ENCODE results near the gene PRTG.

PRTG gene

GRCh38 chr15:55589287-55589686 lies 153.7 kb downstream of the PRTG start:
- Histone ChIP-seq H3K9ac (ENCODE audit: low read length) (peak overlapping the region; percentile 90), H3K4me2 (ENCODE audit: low read length, poor library complexity, severe bottlenecking) (no peak overlapping the region), H3K36me3 (ENCODE audit: control insufficient read depth in 1 of 2, insufficient read depth in 2 of 2, low read depth in 1 of 2, low read length in 2 of 2) (no peaks in the 10 kb centered on the region), H3K27me3 (ENCODE audit: control insufficient read depth in 1 of 2, insufficient read depth in 1 of 2, low read length in 2 of 2) (no peaks in the 10 kb centered on the region), H2BK12ac (ENCODE audit: low read length in 2 of 2) (peak overlapping the region in 1 of 2 experiments; percentile 76), H3K23ac (ENCODE audit: low read length in 2 of 2) (no peak overlapping the region), H2BK15ac (ENCODE audit: low read depth, poor library complexity, severe bottlenecking) (no peak overlapping the region), H3K4me3 (ENCODE audit: insufficient read depth in 1 of 2, low read depth in 1 of 2, low read length in 2 of 2) (peak overlapping the region in 1 of 2 experiments; percentile 83), H4K91ac (ENCODE audit: low read length) (no peak overlapping the region), H2AFZ (ENCODE audit: low read depth, low read length) (no peak overlapping the region), H2BK5ac (ENCODE audit: low read depth, low read length, poor library complexity, severe bottlenecking) (no peak overlapping the region), H2BK120ac (ENCODE audit: low read depth, low read length) (no peak overlapping the region), H2AK5ac (ENCODE audit: low read length, severe bottlenecking) (no peak overlapping the region), H3K4ac (ENCODE audit: low read depth in 1 of 2, low read length in 2 of 2) (no peak overlapping the region), H4K8ac (ENCODE audit: low read length) (no peak overlapping the region), H3K4me1 (ENCODE audit: control insufficient read depth, insufficient read depth, low read depth, low read length) (peaks cover 2% of the 10 kb centered on the region), H3K27ac (ENCODE audit: low read length, poor library complexity, severe bottlenecking) (no peak overlapping the region), H3K9me3 (ENCODE audit: control insufficient read depth, low read length) (no peaks in the 10 kb centered on the region), H3K14ac (ENCODE audit: low read length in 2 of 2) (no peak overlapping the region), H3K18ac (ENCODE audit: low read depth in 1 of 2, low read length in 2 of 2) (no peak overlapping the region), H3K79me1 (replicated peaks; ENCODE audit: low read length, poor library complexity, severe bottlenecking) (peaks cover 6% of the 10 kb centered on the region)
- WGBS: 81% methylated on average over 10 of the region's 10 CpGs
- peak; percentile 4 for DNase-seq

DNA sequence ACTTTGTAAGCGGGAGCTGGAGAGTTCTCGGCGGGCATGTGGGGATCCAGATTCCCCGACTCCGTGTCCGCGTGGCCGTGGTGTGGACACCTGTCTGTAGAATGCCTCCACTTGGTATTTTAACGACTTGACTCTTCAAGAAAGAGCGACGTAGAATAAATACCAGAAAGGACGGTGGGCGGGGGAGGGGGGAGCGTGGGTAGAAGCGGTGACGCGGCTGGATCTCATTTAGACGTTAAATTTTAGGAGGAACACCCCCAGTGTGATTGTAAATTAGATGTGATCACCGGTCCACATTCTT lies 154.2 kb downstream of the PRTG start:
- no peak overlapping the region for H2AK5ac ChIP-seq (ENCODE audit: low read length, severe bottlenecking)
- H2BK12ac ChIP-seq (ENCODE audit: low read length in 2 of 2): peak overlapping the region in 1 of 2 experiments; percentile 21
- H2BK5ac ChIP-seq (ENCODE audit: low read depth, low read length, poor library complexity, severe bottlenecking): no peak overlapping the region
- H2BK120ac ChIP-seq (ENCODE audit: low read depth, low read length): peak overlapping the region; percentile 89
- H3K4me2 ChIP-seq (ENCODE audit: low read length, poor library complexity, severe bottlenecking): peak overlapping the region; percentile 95
- no peaks in the 10 kb centered on the region for H3K36me3 ChIP-seq (ENCODE audit: control insufficient read depth in 1 of 2, insufficient read depth in 2 of 2, low read depth in 1 of 2, low read length in 2 of 2)
- peaks cover 2% of the 10 kb centered on the region for H3K4me1 ChIP-seq (ENCODE audit: control insufficient read depth, insufficient read depth, low read depth, low read length)
- peak overlapping the region; percentile 75 to 81 for H3K4ac ChIP-seq (ENCODE audit: low read depth in 1 of 2, low read length in 2 of 2)
- peak overlapping the region; percentile 93 for H2BK15ac ChIP-seq (ENCODE audit: low read depth, poor library complexity, severe bottlenecking)
- H3K18ac ChIP-seq (ENCODE audit: low read depth in 1 of 2, low read length in 2 of 2): peak overlapping the region; percentile 62 to 71
- peak overlapping the region; percentile 49 for H3K27ac ChIP-seq (ENCODE audit: low read length, poor library complexity, severe bottlenecking)
- peaks cover 9% of the 10 kb centered on the region for H3K79me1 ChIP-seq (replicated peaks; ENCODE audit: low read length, poor library complexity, severe bottlenecking)
- H3K9ac ChIP-seq (ENCODE audit: low read length): peak overlapping the region; percentile 90
- DNase-seq: no peak
- peak overlapping the region in 1 of 2 experiments; percentile 53 for H3K14ac ChIP-seq (ENCODE audit: low read length in 2 of 2)
- peak overlapping the region in 1 of 2 experiments; percentile 9 for H3K23ac ChIP-seq (ENCODE audit: low read length in 2 of 2)
- peak overlapping the region; percentile 68 for H4K91ac ChIP-seq (ENCODE audit: low read length)
- H2AFZ ChIP-seq (ENCODE audit: low read depth, low read length): peak overlapping the region; percentile 46
- 13% methylated on average over 19 of the region's 19 CpGs for whole genome bisulfite sequencing
- H3K27me3 ChIP-seq (ENCODE audit: control insufficient read depth in 1 of 2, insufficient read depth in 1 of 2, low read length in 2 of 2): no peaks in the 10 kb centered on the region
- H3K9me3 ChIP-seq (ENCODE audit: control insufficient read depth, low read length): no peaks in the 10 kb centered on the region
- H4K8ac ChIP-seq (ENCODE audit: low read length): peak overlapping the region; percentile 88
- H3K4me3 ChIP-seq (ENCODE audit: insufficient read depth in 1 of 2, low read depth in 1 of 2, low read length in 2 of 2): peak overlapping the region; percentile 75 to 83

- peak within 1 kb of the TSS; percentile 89 to 91 for H3K18ac ChIP-seq (ENCODE audit: low read depth in 1 of 2, low read length in 2 of 2)
- H2AFZ ChIP-seq (ENCODE audit: low read depth, low read length): peak within 1 kb of the TSS; percentile 60
- peak within 1 kb of the TSS; percentile 37 for H2BK5ac ChIP-seq (ENCODE audit: low read depth, low read length, poor library complexity, severe bottlenecking)
- H3K4me1 ChIP-seq (ENCODE audit: control insufficient read depth, insufficient read depth, low read depth, low read length): peaks cover 2% of the 10 kb centered on the region
- H3K14ac ChIP-seq (ENCODE audit: low read length in 2 of 2): peak within 1 kb of the TSS; percentile 53 to 74
- H2BK120ac ChIP-seq (ENCODE audit: low read depth, low read length): peak within 1 kb of the TSS; percentile 89
- H3K27me3 ChIP-seq (ENCODE audit: control insufficient read depth in 1 of 2, insufficient read depth in 1 of 2, low read length in 2 of 2): no peaks in the 10 kb centered on the region
- peak; percentile 77 for DNase-seq
- H2BK12ac ChIP-seq (ENCODE audit: low read length in 2 of 2): peak within 1 kb of the TSS in 1 of 2 experiments; percentile 39
- peak within 1 kb of the TSS; percentile 91 for H3K9ac ChIP-seq (ENCODE audit: low read length)
- H2AK5ac ChIP-seq (ENCODE audit: low read length, severe bottlenecking): no peak within 1 kb of the TSS
- peak within 1 kb of the TSS; percentile 75 for H4K91ac ChIP-seq (ENCODE audit: low read length)
- peak within 1 kb of the TSS; percentile 68 for H3K27ac ChIP-seq (ENCODE audit: low read length, poor library complexity, severe bottlenecking)
- H3K4me2 ChIP-seq (ENCODE audit: low read length, poor library complexity, severe bottlenecking): peak within 1 kb of the TSS; percentile 95
- peak within 1 kb of the TSS; percentile 89 for H4K8ac ChIP-seq (ENCODE audit: low read length)
- H3K9me3 ChIP-seq (ENCODE audit: control insufficient read depth, low read length): no peaks in the 10 kb centered on the region
- WGBS: under 1% methylated on average over 70 of the region's 107 CpGs
- peak within 1 kb of the TSS; percentile 75 to 83 for H3K4me3 ChIP-seq (ENCODE audit: insufficient read depth in 1 of 2, low read depth in 1 of 2, low read length in 2 of 2)
- peak within 1 kb of the TSS; percentile 93 for H2BK15ac ChIP-seq (ENCODE audit: low read depth, poor library complexity, severe bottlenecking)
- H3K36me3 ChIP-seq (ENCODE audit: control insufficient read depth in 1 of 2, insufficient read depth in 2 of 2, low read depth in 1 of 2, low read length in 2 of 2): no peaks in the 10 kb centered on the region
- peak within 1 kb of the TSS in 1 of 2 experiments; percentile 59 for H3K23ac ChIP-seq (ENCODE audit: low read length in 2 of 2)
- H3K4ac ChIP-seq (ENCODE audit: low read depth in 1 of 2, low read length in 2 of 2): peak within 1 kb of the TSS; percentile 82 to 87
- peaks cover 9% of the 10 kb centered on the region for H3K79me1 ChIP-seq (replicated peaks; ENCODE audit: low read length, poor library complexity, severe bottlenecking)
Measured at GRCh38 chr15:55588070-55588814, 154.7 kb downstream of the PRTG start, which contains the start of gene PYGO1. Gene PYGO1, minus strand, starts transcription at chr15:55588345. Its CDS starts 462 bp downstream, at chr15:55587883.

DNA sequence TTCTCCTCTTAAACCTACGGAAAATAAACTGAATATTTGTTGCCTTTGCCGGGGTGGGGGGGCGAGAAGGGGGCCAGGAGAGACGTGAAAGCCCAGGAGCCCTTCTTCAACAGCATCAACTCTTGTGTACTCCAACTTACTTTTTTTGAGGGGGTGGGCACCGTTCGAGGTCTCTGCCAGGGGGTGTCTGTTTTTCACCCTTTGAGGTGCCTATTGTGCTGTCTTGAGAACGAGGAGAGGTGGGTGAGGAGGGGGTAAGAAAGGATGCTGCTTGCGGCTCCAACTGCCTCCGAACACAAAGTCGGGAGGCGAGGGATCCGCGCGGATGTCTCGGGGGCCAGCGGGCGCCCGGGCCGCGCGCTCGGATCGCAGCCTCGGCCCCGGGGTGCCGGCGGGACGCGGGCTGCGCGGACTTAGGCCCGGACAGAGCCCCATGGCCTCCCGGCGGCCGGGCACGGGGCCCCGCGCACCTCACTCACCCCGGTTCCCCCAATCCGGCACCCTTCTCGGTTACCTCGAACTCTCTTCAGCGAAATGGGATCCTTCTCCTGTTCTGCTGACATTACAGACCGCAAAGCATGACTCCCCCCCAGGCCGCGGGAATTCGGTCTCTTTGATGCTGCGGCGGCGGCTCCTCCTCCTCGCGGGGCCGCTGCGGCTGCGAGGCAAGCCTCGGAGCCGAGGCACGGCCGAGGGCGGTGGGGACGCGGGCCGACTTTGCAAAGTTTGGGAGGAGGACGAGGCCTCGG lies 155.5 kb downstream of the PRTG start:
- Histone ChIP-seq H3K4me3 (ENCODE audit: insufficient read depth in 1 of 2, low read depth in 1 of 2, low read length in 2 of 2) (peak overlapping the region; percentile 75 to 83), H3K14ac (ENCODE audit: low read length in 2 of 2) (peak overlapping the region in 1 of 2 experiments; percentile 74), H3K79me1 (replicated peaks; ENCODE audit: low read length, poor library complexity, severe bottlenecking) (peaks cover 9% of the 10 kb centered on the region), H2AK5ac (ENCODE audit: low read length, severe bottlenecking) (no peak overlapping the region), H2BK15ac (ENCODE audit: low read depth, poor library complexity, severe bottlenecking) (peak overlapping the region; percentile 93), H3K9me3 (ENCODE audit: control insufficient read depth, low read length) (no peaks in the 10 kb centered on the region), H3K27me3 (ENCODE audit: control insufficient read depth in 1 of 2, insufficient read depth in 1 of 2, low read length in 2 of 2) (no peaks in the 10 kb centered on the region), H3K9ac (ENCODE audit: low read length) (peak overlapping the region; percentile 91), H2BK120ac (ENCODE audit: low read depth, low read length) (peak overlapping the region; percentile 73), H2BK5ac (ENCODE audit: low read depth, low read length, poor library complexity, severe bottlenecking) (peak overlapping the region; percentile 24), H3K4me2 (ENCODE audit: low read length, poor library complexity, severe bottlenecking) (peak overlapping the region; percentile 86), H3K4ac (ENCODE audit: low read depth in 1 of 2, low read length in 2 of 2) (peak overlapping the region in 1 of 2 experiments; percentile 82), H3K18ac (ENCODE audit: low read depth in 1 of 2, low read length in 2 of 2) (peak overlapping the region; percentile 89 to 91), H4K8ac (ENCODE audit: low read length) (peak overlapping the region; percentile 89), H3K36me3 (ENCODE audit: control insufficient read depth in 1 of 2, insufficient read depth in 2 of 2, low read depth in 1 of 2, low read length in 2 of 2) (no peaks in the 10 kb centered on the region), H2BK12ac (ENCODE audit: low read length in 2 of 2) (peak overlapping the region in 1 of 2 experiments; percentile 39), H2AFZ (ENCODE audit: low read depth, low read length) (peak overlapping the region; percentile 60), H3K27ac (ENCODE audit: low read length, poor library complexity, severe bottlenecking) (peak overlapping the region; percentile 68), H3K23ac (ENCODE audit: low read length in 2 of 2) (peak overlapping the region in 1 of 2 experiments; percentile 59), H4K91ac (ENCODE audit: low read length) (peak overlapping the region; percentile 75), H3K4me1 (ENCODE audit: control insufficient read depth, insufficient read depth, low read depth, low read length) (peaks cover 2% of the 10 kb centered on the region)
- WGBS: 4% methylated on average over 57 of the region's 65 CpGs
- peak; percentile 72 for DNase-seq

Data from mesenchymal stem cell (in vitro differentiated cells and primary cell).